NCI-H187 (cell line): ENCODE data around the gene CIB4.

Source experiments
- DNase-seq, 2 experiments: peaks; one replicate each; lab custom pipeline; 2025; lab: John Stamatoyannopoulos, UW

The CIB4 gene

DNA sequence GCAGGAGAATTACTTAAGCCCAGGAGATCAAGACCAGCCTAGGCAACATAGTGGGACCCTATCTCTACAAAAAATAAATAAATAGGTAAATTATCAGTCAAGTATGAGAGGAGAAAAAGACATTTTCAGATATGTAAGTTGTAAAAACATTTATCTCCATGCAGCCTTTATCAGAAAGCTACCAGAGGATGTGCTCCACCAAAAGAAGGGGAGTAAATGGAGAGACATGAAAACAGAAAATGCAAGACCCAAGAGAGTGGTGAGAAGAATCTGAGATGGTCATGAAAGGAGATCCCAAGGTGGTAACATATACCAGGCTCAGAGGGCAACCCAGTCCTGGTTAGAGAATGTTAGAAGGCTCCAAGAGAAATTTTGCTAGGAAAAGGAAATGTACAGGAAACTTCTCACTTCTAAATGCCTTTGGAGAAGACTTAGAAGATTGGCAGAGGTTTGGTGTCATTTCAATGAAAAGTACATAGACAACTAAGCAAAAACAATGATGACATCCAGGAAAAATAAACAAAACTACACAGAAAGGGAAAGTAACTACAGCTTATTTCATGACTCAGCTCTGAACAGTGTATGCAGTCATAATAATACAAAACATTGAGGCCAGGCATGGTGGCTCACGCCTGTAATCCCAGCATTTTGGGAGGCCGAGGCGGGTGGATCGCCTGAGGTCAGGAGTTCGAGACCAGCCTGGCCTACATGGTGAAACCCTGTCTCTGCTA lies 19.5 kb downstream of the CIB4 start:
- no peak for DNase-seq

DNA sequence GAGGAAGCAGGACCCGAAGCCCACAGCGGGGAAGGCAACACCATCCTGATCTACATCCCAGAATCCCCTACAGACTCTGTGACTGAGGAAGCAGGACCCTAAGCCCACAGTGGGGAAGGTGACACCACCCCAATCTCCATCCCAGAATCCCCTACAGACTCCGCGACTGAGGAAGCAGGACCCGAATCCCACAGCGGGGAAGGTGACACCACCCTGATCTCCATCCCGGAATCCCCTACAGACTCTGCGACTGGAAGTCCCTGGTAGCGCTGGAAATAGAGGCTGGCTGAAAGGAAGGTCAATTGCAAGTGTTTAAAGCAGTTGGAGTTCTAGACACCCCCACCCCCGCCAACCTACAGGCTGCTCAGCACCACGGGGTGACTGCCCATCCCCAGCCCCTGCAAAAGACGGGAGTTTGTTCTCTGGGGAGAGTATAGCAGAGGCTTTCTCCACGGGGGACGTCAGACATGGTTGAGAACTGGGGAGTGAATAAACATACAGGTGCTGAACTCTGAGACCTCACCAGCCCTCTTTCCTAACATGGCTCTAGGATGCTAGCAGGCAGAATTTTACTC lies 21.0 kb downstream of the CIB4 start:
- no peak for DNase-seq

DNA sequence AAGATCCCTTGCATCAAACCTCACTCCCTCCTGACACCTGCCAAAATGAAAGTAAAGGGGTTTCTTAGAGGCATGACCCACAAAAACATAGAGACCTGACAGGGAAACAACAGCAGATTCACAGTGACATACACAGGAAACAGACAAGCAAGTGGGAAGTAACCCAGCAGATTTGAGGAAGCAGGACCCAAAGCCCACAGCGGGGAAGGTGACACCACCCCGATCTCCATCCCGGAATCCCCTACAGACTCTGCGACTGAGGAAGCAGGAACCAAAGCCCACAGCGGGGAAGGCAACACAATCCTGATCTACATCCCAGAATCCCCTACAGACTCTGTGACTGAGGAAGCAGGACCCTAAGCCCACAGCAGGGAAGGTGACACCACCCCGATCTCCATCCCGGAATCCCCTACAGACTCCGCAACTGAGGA lies 21.6 kb downstream of the CIB4 start:
- DNase-seq: no peak

DNA sequence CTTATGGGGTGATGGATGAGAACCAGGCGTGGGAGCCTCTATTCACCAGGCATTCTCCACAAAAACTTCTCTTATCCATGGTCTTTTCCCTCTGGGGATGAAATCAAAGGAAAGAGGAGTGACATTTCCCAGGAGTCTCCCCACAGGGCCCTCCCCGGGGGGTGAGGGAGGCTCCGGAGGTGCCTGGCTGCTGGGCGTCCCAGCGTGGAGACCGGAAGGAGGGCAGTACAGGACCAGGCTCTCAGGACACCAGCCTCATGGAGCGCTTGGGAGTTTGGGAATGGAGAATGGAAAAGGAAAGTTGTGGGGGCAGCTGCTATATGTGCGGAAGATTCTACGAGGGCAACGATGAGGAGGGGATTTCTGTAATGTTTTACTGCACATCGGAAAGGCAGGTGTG lies 22.1 kb downstream of the CIB4 start:
- DNase-seq: no peak

GRCh38 chr2:26618611-26619010 lies 22.6 kb downstream of the CIB4 start:
- no peak for DNase-seq

- DNase-seq: no peak
These were observed 23.5 kb downstream of the CIB4 start for GRCh38 chr2:26617588-26618083.

- DNase-seq: no peak
These were observed 24.2 kb downstream of the CIB4 start for GRCh38 chr2:26616706-26617587.

DNA sequence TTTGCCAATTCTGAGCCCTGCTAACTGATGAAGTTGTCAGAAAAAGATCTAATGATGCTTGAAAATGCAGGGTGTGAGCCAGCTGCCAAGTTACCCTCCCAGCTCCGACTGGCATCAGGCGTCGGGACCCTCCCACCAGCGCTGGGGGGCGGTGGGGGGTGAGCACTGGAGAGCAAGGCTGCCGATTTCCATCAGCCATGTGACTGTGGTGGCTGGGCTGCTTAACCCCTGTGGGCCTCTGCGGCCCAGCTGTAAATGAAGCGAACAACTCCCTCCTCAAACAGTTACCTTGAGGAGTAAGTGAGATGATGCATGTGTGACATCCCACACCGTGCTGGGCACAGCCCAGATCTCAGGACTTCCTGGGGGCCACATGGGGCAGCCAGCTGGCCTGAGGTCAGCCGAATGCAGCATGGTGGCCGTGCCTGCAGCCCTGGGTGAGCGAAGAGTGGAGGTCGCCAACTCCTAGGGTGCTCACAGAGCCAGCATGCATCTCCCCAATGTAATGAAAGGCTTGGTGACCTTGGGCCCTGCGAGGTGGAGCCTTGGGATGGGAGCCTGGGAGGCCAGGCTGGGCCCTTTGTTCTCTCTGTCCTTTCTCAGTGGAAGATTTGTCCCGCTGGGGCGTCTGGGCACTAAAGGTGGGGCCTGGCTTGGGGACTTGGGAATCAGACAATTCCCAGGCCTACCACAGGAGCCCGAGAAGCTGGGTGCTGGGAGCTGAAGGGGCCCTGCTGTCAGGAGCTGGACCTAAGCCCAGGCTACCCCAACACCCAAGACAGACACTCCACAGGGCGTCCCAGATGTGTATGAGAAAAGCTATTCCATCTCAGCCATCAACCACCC lies 25.1 kb downstream of the CIB4 start:
- DNase-seq: no peak

DNA sequence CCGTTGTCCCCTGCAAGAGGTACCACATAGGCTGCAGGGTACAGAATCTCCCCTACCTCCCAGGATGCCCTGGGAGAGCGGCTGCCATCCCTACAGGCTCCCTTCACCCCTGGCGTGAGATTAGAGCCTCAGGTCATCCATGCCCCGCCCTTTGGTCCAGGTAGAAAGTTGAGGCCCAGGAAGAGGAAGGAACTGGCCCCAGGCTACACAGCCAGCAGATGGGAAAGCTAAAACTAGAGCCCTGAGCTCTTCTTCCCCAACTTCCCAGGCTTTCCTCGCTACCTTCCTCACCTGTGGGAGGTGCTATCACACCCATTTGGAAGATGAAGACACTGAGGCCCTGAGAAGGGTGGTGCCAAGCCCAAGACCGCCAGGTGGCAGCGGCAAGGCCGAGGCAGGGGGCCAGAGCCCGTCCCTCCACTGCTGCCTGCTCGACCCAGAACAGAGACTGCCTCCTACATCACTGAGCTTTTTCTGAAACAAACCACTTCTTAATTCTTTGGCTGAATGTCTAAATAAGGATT lies 25.8 kb downstream of the CIB4 start:
- DNase-seq: no peak

- peak; percentile 69 to 83 for DNase-seq
These were observed 26.7 kb downstream of the CIB4 start for GRCh38 chr2:26614216-26615138.

DNA sequence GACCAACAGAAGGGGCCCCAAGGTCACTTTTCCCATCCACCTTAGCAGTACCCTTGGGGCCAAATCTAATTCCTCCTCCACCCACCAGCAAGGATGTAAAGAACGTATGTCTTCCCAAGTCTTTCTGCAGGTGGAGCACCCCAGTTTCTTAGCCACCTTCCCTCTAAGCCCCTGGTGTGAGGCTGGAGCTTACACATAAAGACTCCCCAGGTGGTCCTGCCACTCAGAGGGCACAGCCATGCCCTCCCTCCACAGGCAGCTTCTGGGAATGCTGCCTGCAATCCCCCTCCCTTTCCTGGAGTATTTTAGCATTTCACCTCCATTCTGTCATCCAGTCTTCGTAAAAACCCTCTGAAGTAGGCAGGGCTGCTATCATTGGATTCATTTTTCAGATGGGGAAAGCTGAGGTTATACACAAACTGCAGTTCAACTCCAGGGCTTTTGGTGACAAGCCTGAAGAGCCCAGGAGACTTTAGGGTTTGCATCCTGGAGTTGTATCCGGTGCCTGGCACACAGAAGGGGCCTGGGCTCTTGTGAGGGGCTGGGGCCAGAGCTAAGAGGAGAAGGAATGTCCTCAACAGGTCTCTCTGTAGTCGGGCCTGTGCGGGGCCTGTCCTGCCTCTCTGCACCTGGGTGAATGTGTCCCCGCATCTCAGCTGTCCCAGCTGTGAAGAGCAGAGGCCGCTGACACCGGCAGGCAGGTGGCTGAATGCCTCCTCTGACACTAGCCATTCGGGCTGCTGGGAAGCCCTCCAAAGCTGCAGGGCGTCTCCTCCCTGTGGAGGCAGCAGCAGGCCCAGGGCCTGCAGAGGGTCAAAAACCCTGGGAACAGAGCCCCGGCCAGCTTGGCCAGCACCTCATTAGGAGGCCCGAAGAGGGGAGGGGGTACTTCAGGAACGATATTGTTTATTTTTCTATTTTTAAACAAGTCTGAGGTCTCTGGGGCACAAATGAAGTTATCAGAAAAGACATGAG lies 27.6 kb downstream of the CIB4 start:
- DNase-seq: peak in 1 of 2 experiments; percentile 84

GRCh38 chr2:26612522-26613240 lies 28.5 kb downstream of the CIB4 start:
- no peak for DNase-seq

GRCh38 chr2:26612034-26612433 lies 29.1 kb downstream of the CIB4 start:
- no peak for DNase-seq

- DNase-seq: no peak
These were observed 30.4 kb downstream of the CIB4 start for GRCh38 chr2:26610504-26611335.

GRCh38 chr2:26609839-26610277 lies 31.3 kb downstream of the CIB4 start:
- DNase-seq: no peak

DNA sequence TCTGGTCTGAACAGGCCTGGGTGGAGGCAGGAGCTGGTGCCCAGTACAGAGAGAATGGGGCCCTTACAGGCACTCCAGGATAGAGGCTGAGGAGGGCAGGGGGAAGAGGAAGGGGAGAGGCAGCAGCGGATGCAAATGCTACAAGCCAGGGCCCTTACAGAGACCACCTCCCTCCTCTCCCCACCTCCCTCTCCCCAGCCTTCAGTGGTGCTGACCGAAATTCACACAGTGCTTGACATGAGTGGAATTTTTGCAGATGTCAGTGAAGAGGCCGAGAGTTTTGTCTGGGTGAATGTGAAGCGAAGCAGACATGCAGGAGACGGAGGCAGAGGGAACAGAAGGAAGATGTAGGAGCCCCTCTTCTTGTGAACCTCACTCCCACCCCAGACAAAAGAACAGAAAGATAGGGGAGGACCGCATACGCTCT lies 31.9 kb downstream of the CIB4 start:
- no peak for DNase-seq

DNA sequence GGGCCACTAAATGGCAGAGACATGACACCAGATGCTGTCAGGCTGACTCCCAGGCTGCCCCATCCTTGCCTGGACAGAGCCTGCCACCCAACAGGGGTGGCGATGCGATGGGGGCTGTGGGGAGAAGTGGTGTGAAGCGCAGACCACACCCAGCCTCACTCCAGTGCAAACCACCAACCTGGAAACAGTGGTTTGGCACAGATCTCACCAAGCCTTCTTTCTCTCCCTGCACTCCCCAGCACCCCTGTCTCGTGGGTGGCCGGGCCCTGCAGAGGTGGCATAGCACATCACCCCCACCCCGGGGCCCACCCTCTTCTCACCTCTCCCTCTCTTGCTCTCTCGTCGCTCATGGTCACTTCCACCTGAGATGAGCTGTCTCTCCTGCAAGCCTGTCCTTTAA lies 32.6 kb downstream of the CIB4 start:
- no peak for DNase-seq

DNA sequence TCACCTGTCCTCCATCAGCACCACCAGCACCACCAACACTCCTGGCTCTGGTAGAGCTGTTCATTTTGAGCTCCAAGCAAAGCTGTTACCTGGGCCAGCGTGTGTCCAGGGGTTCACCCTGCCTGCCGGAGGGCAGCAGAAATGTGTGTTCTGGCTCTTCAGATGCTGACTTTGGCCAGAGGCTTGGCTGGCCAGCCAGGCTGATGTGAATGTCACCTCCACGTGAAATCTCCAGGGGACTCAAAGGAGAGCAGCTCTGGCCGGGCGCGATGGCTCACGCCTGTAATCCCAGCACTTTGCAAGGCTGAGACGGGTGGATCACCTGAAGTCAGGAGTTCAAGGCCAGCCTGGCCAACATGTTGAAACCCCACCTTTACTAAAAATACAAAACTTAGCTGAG lies 33.5 kb downstream of the CIB4 start:
- DNase-seq: no peak
